ENCODE data around the gene PRELID1.
A peak's percentile ranks its signal among the peaks of the same experiment; 100 is the strongest.
"Not testable (repeated sequence)": the region's sequence is repeated elsewhere in the genome, so short reads cannot be mapped to it uniquely, and the experiment has no call there.

PRELID1 gene

DNA sequence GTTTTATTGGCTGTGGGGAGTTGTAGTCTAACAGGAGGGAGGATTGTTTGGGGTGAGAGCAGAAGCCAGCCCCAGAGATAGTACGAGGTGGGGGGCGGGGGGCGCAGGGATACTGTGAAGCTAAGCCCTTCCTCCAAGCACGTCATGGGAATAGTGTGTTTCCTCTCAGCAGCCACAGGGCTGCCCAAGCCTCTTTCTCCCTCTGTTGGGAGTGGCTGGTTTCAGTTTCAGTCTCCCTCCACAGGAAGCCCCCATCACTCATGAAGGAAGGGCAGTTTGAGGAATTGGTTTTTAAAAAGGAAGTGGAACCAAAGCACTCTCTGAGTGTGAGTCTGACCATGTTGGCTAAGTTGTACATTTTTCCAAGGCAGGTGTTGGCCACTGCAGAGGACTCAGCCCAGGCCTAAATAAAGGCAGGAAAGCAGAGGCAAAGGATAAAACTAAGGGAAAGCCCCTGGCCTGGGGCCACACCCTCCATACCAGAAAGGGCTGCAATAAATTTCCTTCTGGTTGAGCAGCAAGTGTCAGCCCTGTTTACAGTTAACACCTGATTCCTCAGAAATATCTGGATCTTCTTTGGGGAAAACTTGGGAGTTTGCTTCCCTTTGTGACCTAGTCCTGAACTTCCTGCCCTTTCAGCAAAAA, 3.2 kb upstream of the PRELID1 start:
- peak; percentile 82 for DNase-seq

DNA sequence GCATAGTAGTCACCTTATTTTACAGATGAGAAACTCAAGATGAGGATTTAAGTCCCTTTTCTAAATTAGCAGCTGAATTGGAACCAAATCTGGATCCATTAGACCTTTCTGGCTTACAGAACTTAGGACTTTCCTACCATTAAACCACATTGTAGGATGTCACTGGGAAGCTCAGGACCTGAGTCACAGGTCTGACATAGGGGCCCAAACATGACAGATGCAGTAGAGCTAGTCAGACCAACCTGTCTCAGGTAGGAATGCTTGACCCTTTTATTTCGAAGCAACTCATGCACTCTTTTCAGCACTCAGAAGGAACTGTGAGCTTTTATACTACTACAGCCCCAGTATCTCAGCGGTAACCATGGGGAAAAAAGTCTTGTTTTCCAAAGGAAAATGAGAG, 2.6 kb upstream of the PRELID1 start:
- DNase-seq: no peak

DNA sequence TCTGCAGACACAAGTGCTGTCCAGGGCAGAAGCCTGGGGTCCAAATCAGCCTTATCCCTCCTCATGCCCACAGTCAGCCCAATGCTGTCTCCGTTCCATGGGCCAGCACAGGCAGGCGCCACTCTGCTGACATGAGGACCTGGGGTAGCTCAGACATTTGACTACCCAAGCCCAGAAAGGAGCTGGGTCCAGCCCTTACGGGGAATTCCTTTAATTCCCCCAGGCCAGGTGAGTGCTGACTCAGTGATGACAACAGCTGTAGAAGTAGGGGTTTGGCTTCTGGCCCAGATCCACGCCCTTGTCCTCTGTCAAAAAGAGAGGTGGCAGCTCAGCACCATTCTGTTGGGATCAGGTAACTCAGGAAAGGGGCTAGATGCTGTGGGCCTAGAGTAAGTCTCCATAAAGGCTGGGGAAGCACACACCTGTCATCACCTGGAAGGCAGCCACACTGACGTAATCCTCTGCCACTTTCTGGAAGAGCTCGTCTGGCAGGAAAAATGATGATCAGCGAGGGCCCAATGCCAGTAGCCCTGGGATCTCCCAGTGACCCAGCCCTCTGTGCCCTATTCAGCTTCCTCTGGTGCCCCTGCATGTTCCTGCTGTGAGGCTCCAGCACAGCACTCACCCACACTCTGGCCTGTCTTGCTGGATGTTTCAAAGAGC, 2.0 kb upstream of the PRELID1 start:
- no peak for DNase-seq

DNA sequence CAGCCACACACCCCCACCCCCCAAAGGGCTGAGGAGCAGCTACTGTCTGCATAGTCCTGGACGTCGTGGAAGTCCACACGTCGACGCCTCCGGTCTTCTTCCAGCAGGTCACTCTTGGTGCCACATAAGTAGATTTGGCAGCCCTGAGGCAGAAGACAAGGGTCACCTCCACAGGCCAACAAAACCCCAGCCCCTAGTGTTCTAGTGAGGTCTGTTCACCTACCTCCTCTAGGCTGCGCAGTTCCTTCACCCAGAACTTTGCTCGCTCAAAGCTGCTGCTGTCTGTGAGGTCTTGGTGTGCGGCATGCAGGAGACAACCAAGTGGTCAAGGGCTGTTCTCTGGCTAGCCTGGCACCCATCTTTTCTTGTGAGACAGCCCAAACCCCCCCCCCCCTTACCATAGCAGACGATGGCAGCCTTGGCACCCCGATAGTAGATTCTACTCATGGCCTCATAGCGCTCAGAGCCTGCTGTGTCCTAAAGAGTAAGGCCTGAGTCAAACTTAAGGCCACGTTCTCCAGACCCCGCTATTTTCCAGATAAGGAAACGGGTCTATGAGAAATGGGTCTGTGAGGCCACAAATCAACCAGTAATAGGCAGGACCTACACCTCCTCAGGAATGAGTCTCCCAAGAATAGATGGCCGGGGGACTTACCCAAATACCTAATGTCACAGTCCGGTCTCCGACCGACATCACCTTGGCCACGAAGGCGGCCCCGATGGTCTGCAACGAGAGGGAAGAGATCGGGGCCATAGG, 1.1 kb upstream of the PRELID1 start:
- DNase-seq: peak; percentile 33

DNA sequence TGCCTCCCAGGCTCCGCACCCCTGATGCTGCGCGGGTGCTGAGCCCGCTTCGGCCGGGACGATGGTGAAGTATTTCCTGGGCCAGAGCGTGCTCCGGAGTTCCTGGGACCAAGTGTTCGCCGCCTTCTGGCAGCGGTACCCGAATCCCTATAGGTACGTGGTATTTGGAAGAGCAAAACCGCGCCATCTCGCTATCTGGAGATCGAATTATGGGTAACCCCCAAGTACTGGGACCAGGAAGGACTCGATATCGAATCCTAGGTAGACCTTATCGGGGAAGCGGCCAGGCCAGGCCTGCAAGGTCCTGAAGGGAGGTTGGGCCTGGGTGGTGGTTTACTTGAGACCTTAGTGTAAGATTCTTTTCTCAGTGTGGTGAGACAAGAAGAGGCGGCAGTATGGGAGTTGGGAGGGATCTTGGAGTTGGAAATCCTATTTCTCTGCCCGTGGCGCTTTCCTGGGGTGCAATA, 359 bp downstream of the PRELID1 start:
- peak; percentile 29 for DNase-seq

DNA sequence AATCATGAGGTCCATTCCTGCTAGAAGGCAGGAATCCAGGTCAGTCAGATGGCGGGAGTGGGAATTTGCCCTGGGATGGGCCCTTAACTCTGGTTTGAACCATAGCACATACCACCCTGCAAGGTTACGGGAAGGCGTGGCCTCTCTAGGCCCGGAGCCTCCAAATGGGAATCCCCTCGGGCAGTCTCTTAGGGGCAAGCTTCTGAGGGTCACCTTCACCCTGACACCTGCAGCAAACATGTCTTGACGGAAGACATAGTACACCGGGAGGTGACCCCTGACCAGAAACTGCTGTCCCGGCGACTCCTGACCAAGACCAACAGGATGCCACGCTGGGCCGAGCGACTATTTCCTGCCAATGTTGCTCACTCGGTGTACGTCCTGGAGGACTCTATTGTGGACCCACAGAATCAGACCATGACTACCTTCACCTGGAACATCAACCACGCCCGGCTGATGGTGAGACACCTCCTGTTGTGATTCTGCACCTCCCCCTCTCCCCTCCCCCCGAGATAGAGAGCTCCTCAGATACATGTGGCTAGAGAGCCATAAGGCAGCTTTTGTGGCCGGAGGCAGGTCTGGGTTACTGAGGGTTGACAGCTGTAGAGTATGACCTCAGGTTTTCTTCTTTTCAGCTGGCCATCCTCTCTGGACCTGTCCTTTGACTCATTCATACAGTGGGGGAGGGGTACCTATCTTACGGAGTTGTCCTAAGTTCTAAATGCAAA, 957 bp downstream of the PRELID1 start:
- peak; percentile 38 for DNase-seq

DNA sequence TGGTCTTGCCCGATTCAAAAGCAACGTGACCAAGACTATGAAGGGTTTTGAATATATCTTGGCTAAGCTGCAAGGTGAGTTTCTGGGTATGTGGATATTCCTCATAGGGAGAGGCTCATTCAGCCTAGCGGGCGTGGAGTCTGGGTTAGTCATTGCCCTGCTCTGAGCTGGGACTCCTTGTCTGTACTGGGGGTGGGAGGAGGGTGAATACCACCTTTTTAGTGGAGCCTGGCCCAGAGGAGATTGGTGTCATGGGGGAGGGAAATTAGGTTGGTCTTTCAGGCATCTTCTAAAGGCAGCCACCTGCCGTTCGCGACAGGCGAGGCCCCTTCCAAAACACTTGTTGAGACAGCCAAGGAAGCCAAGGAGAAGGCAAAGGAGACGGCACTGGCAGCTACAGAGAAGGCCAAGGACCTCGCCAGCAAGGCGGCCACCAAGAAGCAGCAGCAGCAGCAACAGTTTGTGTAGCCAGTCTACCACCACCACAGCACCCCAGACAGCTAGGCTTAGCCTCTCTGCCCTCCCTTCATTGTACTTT, 2.6 kb downstream of the PRELID1 start:
- not testable (repeated sequence) for DNase-seq

DNA sequence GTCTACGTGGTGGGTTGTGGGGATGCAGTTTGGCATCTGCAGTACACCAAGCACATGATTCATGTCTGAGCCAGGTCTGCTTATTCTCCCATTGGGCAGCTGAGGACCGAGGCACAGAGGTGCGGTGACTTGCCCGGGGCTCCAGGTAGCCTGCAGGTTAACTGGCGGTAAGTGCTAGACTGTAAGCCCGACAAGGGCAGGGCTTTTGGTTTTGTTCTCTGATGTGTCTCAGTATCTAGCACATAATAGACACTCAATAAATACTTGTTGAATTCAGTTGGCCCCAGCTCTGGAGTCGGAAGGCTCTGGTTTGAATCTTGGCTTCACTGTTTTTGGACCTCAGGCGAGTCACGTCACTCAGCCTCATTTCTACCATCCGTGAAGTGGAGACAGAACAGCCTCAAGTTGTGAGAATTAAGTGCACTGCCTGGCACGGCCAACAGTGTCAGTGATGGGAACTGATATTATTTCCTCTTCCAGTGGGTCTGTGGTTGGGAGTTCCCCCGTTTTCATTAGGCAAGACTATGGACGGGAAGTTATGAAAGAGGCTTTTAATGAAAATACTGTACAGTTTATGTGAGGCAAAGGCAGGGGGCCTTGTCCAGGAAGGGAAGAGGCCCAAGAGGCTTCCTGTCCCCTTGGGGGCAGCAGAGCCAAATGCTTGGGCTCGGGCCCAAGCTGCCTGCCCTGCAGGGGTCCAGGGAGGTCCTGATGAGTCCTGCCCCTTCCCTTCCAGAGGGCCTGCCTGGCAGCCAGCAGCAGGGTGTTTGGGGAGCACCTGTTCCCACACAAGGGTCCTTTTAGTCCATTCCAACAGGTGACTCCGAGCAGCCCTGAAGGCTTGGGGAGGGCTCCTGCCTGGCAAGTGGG, 3.3 kb downstream of the PRELID1 start:
- no peak for DNase-seq

DNA sequence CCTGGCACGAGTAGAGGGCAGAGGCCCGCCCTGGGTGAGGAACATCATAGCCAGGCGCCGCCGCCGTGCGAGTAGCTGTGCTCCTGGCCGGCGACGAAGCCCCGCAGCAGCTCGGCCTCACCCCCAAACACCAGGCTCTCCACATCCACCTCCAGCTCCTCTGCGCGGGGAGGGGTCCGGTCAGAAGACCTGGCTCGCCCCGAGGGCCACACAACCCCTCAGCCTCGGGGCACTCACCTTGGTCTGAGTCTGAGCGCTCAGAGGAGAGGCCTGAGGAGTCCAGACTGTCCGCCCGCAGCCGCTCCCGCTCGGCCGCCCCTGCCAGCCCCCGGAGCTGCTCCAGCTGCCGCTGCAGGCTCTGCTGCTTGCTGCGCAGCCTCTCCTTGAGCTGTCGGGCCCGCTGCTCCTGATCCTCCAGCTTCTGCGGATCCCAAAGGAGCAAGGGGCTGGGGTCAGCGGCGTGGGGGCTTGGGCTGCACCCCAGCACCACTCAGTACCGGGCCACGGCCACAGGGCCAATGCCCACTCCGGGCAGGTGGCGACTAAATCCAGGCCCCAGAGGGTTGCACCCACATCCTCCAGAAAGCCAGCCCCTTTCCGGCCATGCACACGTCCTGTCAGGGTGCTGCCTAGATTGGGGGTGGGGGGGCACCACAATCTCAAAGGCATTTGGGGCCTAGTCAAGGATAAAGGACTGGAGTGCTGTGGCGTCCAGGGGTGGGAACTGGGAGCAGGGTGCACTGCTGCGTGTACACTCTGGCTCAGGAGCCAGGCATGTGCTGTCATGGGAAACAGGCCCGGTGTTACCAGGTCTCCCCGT, 4.2 kb downstream of the PRELID1 start:
- DNase-seq: no peak

DNA sequence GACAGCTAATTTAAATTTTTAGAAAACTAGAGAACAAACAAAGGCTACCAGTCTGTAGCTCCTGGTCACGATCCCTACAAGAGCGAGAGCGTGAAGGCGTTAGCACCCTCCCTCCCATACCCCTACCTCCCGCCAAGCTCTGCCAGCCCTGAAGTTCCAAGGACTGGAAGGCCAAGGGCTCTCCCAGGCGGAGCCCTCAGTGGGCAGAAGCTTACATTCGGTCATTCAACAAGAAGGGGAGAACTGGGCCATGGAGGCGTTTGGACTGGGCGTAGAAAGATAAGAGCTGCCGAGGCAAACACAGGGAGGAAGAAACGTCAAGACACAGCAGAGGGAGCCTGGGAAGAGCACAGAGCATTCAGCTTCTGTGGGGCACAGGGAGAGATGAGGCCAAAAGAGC, 5.1 kb downstream of the PRELID1 start:
- DNase-seq: no peak

DNA sequence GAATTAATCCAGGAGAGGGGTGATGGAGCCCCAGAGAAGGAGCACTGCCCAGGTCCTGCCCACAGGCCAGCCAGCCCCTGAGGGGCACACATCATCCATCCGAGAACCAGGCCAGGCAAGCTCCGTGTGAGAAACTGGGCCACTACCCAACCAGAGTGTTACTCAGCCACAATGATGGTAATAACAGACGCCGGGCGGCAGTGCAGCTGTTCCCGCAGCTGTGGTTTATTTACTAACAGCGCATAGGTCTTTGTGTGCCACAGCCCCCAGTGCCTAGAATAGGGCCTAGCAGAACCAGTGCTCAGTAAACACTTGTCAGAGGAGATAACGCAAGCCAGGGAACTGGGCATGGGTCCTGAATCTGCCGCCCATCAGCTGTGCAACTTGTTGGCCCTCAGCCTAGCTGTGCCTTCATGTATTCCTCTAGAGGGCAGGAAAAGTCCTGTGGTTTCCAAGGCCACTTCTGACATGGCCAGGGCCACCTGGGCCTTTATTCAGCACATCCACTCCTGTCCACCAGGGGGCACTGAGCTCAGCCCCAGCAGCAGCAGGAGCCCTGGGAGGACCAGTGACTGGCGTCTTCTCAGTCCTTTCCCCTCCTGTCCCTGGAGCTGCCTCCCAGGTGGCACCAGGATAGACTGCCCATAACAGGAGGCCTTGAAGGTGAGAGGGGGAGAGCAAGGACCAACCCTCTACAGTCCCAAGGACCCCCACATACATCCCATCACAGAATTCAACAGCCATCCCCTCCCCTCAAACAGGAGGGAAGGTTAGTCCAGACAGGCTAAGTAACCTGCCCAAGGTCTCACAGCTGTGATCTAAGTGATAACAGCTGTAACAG, 6.0 kb downstream of the PRELID1 start:
- DNase-seq: peak; percentile 76

DNA sequence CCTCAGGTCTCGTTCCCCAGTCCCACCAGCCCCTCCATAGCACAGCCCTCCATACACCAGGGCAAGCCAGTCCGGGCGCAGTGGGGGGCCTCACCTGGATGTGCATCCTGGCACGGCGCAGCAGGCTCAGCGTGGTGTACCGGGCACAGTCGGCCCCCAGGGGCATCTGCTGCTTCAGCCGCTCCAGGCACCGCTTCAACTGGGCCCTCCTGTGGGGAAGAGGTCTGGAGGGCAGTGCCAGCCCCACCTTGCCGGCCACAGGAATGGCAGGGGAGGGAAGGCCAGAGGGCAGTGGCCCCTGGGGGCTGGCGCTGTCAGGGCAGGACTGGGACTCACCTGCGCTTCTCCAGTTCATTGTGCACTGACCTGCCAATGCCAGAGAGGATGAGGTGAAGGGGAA, 6.7 kb downstream of the PRELID1 start:
- DNase-seq: no peak

DNA sequence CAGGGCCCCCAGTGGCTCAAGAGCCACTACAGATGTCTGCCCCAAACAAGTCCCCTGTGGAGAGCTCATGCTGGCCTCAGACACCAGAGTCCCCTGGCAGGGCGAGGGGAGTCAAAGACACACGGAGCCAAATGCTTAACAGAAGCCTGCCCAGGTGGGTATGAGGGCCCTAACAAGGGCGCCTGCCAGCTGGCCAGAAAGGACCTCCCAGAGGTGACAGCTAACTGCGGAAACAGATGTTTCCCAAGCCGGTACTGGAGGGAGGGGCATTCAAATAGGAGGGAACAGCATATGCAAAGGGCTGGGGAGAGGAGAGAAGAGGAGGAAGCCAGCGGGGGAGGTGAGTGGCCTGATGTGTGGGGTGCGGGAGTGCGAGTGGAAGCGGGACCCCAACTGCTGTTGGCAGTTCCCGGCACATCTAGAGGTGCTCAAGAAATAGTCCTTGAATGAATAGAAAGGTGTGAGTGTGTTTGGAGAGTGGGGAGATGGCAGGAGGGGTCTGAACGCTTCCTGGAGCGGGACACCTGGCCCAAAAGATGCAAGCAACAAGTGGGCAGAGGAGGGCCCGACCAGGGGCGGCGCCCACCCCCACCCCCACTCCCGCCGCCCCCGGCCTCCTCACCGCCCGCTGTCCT, 7.3 kb downstream of the PRELID1 start:
- peak; percentile 47 for DNase-seq

DNA sequence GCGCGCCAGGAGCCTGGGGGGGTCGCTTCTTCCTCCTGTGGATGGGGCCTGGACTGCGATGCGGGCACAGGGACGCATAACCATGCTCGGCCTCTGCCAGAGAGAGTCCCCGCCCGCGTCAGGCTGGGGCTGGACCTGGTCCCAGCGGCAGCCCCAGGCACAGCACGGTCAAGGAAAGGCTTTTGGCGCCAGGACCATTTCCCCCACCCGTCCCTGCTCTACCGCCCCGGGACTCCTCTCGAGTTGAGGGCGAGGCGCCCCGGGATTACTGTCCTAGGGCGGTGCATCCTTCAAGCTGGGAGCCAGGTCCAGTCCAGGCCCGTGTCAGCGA, 7.8 kb downstream of the PRELID1 start:
- DNase-seq: peak; percentile 39

DNA sequence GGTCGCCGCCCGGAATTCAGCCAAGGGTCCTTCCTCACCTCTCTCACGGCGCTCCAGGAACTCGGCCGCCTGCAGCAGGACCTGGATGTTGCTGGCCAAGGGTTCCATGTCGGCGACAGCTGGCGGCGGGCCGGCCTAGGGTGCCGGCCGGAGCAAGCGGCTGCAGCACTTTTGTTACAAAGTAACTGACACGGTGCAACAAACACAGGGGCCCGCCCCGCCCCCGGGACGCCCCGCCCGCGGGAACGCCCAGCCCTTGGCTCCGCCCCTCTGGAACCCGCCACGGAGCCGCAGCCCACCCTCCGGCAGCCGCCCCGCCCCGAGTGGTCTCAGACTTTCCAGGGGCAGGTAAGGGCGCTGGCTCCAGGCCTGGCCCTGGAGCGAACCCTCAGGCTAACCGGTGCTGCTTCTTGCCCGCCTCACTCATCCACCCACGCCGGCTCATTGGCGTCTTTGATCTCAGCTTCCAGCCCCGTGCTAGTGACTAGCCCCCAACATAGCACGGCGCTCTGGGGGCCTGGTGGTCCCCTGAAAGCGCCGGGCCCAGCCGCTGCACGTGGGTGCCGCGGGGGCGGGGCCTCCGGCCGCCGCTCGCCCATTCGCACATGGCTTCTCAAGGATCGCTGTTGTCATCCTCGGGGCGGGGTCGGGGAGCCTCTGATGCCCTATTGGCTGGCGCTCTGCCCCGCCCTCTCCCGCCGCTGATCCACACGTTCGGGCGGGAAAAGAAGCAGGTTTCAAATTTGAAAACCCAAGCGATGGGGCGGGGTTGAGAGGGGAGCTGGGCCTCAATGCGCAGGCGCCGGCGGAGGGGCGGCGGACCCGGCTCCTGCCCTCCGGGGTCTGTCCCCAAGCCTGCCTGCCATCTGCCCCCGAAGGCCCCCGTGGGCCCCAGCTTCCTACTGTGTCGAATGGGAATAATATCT, 8.4 kb downstream of the PRELID1 start, which contains the start of gene MXD3:
MXD3 (minus strand) TSS at position 176 of the 926 bp plus-strand sequence; CDS start at position 108, 68 bp downstream.
- peak; percentile 97 for DNase-seq

DNA sequence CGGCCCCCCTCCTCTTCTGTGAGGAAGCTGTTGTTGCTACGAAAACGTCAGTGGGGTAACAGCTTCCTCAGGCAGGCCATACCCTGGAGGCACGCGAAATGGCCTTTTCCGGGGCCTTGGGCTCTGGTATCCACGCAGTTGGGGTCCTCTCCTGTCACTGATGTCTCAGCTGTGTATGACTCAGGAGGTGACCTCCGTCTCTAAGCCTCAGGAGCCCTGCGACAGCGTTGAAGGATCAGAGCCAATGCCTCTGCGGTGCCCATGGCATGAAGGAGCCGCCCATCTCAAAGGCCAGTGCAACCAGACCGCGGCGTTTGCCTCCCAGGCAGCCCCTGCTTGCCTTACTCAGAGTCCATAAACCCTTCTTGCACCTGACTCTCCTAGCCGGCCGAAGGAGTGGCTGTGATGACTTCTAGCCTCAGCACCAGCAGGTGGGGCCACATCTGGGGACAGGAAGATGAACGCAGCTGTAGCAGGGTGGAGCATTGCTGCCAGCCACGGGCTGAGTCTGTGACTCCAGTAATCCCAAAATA, 9.1 kb downstream of the PRELID1 start:
- no peak for DNase-seq

DNA sequence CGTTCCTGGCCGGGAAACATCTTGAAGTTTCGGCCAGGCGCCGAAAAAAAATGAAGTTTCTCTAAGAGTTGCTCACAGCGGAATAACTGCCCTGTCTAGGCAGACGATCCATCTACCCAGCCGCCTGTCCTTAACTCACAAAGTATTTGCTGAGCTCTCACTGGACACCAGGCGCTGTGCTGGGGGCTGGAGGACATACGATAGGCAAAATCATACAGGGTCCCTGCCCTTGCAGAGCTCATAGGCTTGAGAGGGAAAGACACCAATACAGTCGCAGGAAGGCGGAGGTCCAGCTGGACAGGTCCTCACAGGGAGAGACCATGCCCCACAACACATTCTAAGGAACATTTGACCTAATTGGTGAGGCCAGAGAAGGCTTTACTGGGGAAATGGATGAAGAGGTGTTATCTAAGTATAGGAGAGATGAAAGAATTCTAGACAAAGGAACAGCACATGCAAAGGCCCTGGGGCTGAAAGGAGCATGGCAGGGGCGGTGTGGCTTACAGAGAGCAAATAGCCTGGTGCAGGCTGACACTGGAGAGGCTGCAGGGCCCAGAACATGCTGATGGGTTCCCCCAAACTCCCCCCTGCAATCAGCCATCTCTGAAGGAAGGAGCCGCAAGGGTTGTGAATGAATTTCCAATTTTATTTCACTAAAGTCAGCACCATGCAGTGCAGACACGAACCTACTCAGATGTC, 10.1 kb downstream of the PRELID1 start:
- DNase-seq: no peak

Measured in EL (cell line).